CD4-positive, alpha-beta T cell treated with Interleukin-12 subunit alpha and Interleukin-12 subunit beta, for 1 hour (primary cell): ENCODE measurements around the gene SLCO2A1.

Experiments used
- DNase-seq: peaks from one replicate; pipeline ENCODE4 v3.0.0-alpha.2; 2020

Gene SLCO2A1

DNA sequence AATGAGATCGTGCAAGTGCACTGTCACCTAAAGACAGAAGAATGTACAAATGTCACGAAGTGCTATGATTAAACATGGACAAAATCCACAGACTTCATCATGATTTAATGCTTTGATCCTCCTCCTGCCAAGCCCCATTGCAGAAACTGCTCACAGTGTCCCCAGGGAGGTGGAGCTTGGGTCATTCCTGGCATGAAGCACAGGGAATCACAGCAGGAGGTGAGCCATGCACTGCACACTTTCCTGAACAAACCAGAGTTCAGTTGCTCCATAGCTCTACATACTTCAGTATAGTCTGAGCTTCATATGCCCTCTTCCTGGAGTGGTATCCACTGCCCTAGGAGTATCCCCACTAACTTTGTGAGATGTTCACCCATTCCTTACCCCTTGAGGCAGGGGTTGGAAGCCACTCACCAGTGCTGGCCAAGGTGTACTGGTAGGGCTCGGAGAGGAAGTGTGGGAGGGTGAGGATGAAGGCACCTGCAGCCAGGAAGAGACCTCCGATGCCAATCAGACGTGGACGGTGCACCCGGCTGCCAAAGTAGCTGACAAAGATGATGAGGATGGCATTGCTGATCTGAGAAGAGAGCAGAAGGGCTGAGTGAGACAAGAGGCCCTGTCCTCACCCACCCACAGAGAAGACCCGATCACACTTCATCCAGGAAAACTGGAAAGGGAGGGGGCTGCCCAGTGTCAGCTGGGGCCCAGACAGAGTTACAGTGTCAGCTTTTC, 56.3 kb downstream of the SLCO2A1 start:
- no peak for DNase-seq

DNA sequence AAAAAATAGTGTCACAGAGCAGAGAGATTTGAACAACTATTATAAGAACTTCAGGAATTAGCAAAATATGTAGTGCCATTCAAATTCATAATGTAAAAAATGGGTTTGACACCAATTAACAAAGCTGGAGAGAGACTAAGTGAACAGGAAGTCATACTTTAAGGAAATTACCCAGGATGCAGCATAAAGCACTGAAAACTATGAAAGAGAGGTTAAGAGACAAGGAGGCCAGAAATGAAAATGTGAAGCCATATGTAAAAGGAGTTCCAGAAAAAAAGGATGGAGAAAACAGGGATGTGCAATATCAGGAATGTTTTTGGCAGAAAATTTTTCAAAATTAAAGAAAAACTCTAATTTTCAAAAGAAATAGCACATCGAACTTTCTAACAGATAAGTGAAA, 57.6 kb downstream of the SLCO2A1 start:
- no peak for DNase-seq

- no peak for DNase-seq
These were observed 58.8 kb downstream of the SLCO2A1 start for GRCh38 chr3:133970916-133971315.

DNA sequence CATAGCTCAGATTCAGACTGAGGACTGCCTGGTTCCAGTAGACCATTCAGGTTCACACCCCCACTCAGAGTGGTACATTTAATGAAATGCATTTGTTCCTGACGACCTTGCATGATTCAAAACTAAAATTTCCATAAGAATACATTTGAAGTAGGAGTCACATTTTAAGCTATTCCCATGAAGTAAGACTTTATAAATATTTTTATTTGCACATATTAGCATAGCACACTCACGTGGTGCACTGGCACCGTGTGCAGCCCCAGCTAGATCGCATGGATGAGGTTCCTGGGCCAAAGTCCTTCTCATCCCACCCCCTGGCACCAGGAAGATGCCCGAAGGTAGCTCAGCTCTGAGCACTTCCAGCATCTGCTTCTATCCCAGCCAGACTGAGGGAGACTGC, 59.4 kb downstream of the SLCO2A1 start:
- DNase-seq: no peak

- DNase-seq: no peak
These were observed 61.5 kb downstream of the SLCO2A1 start for GRCh38 chr3:133967992-133968892.

- DNase-seq: no peak
These were observed 62.8 kb downstream of the SLCO2A1 start for GRCh38 chr3:133966954-133967353.

DNA sequence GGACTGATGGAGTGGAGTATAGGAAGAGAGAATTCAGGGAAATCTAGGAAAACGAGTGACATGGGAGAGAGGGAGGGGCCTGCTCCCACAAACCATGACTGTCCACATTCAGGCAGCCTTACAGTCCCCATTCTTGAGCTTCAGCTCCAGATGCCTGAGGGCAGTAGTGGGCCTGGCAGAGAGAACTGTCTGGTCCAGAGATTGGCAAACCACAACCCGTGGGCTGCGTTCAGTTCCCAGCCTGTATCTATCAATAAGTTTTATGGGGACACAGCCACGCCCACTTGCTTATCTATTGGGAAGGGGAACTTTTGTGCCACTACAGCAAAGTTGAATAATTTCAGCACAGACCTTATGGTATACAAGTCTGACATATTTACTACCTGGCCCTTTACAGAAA, 63.8 kb downstream of the SLCO2A1 start:
- DNase-seq: no peak

GRCh38 chr3:133965013-133965570, 64.6 kb downstream of the SLCO2A1 start:
- DNase-seq: no peak

- no peak for DNase-seq
These were observed 65.2 kb downstream of the SLCO2A1 start for GRCh38 chr3:133964547-133964946.

GRCh38 chr3:133963657-133964396, 65.9 kb downstream of the SLCO2A1 start:
- no peak for DNase-seq

- no peak for DNase-seq
These were observed 66.9 kb downstream of the SLCO2A1 start for GRCh38 chr3:133962849-133963248.

GRCh38 chr3:133958071-133958805, 71.5 kb downstream of the SLCO2A1 start:
- DNase-seq: no peak

DNA sequence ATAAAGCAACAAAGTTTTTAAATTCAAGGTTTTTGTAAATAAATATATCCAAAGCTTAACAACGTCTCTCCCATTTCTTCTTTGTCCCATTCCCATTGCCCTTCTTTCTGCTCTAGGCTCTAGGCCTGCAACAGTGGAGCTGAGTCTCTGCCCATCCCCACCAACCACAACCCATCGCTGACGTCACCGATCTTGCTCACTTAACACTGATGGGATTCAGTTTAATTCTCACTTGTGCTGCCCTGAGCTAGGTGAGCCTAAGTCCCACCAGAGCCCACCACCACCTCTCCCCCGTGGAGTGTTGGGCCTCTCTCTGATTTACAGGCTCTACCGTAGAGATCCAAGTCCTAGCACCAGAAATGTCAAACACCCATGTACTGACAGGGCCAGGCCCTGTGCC, 72.7 kb downstream of the SLCO2A1 start:
- no peak for DNase-seq

DNA sequence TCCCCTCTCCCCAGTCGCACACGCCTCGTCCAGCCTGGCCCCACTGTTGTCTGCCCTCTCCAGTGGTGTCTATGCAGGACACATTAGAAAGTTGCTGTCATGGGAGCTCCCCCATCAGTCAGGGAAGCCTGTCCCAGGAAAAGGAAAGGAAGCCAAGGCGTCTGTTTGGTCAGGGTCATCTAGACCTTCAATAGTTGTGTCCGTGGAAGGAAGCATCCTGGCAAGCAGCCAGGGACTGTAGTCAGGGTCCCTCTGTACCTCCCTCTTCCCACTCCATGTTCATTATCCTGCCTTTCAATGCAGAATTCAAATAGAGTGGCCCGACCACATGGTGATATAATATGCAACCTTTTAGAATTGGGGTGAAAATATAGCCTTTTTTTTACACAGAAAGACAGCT, 73.4 kb downstream of the SLCO2A1 start:
- DNase-seq: no peak

GRCh38 chr3:133955892-133956291, 73.8 kb downstream of the SLCO2A1 start:
- DNase-seq: no peak

DNA sequence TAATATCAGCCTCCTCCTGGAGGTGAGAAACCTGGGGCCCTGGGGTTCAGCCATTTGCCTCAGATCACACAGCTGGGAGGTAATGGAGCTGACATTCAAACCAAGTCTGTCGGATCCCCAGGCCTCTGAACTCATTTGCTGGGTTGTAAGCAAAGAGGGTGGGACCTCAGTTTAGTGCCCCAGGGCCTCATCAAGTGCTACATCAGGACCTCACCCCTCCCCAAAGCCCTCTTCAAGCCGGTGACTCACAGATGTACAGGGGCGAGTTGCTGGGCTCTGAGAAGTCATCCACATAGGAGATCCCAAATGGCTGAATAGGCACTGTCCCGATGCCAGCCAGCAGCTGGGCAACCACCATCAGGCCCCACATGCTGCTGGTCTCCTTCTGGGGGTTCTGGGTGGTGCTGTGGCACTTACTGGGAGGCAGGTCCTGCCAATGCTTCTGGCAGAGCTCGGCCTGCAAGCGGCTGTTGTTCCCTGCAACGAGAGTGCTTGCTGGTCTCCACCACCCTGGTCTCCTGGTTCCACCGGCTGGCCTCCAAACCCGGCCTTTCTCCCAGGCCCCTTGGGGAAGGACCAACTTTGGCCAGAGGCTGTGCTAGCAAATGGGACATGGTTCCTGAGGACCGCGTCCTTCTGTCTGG, 74.9 kb downstream of the SLCO2A1 start:
- DNase-seq: no peak

GRCh38 chr3:133953297-133953696, 76.4 kb downstream of the SLCO2A1 start:
- no peak for DNase-seq

- no peak for DNase-seq
These were observed 80.3 kb downstream of the SLCO2A1 start for GRCh38 chr3:133949438-133949837.

DNA sequence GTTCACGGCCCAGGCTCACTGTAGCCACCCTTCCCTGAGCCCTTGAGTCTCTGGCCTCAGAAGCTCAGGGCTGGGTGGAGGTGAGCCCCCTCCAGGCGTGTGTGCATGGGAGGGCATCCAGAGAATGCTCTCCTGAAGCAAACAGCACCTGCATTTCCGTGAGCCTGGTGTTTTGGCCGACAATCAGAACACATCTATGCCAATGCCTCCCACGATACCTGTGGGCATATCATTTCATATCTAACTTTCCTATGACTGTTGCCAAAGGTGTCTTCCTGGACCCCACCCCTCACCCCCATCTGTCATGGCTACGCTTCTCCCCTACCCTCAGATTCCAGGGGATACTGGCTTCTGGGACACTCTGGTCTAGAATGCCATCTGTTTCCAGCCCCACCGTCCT, 80.7 kb downstream of the SLCO2A1 start:
- DNase-seq: no peak

DNA sequence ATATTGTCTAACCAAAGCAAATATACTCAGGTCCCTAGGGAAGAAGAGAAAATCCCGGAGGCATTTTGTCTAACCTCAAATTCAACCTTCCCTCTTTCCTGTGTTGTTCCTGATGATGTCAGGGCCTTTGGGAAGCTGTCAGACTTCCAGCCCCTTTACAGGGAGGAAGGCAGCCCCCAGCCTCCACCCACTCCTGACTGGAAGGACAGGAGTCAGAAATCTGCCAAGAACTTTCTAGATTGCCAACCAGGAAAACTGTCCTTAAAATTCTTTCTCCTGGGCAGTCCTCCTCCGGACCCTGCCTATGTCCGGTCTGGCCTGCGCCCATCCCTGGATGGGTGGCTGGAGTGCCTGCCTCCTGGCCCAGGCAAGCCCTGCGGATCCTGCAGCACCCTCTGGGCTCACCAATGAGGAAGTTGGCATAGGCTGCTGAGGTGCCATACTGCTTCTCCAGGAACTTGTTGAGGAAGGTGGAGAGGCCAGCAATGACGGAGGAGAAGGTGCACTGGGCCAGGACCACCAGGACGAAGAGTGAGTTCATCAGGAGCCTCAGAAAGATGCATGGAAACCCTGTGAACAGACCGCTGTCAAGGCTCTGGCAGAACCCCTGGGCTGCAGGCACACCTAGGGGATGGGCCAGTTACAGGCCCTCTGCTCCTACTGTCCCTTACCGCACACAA, 81.5 kb downstream of the SLCO2A1 start:
- no peak for DNase-seq

- DNase-seq: no peak
These were observed 84.2 kb downstream of the SLCO2A1 start for GRCh38 chr3:133945381-133946095.
